Peyer's patch (tissue), 4 donors: ENCODE data around the gene CYP27C1.

ENCODE experiments used
- POLR2A ChIP-seq, 2 donors: fragments of 450-650 bp; IDR thresholded peaks; one replicate each; pipeline ENCODE4 v1.5.1; 2017; ENCODE audit warnings: antibody characterized with exemption in 2 of 2, mild to moderate bottlenecking in 2 of 2, moderate library complexity in 2 of 2
- TF ChIP-seq, protein P1 (sequence below), 6 experiments: fragments of 450-650 bp in 4 of 6; fragments of 200-600 bp in 2 of 6; sonication (generic) in 1 of 6; IDR thresholded peaks; one replicate each; pipeline ENCODE4 v1.5.1; 2017 to 2019; ENCODE audit warnings: antibody characterized with exemption in 6 of 6, mild to moderate bottlenecking in 3 of 6, moderate library complexity in 1 of 6

DNA sequence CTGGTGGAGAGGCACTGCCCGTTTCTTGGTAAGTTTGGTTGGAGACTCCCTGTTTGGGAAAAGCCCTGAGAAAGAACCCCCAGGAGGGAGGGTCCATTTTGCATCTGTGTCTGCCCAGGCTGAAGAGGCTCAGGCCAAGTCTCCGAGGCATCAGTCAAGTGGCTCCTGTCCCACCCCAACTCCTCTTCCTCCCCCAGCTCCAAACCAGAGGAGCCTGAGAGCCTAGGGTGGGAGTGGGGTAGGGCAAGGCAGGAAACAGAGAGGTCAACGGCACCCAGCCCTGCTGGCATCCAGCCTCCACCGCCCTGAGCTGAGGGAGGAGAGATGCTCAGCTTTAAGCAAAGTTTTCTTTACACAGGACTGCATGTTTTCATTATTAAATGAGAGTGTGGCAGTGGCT lies 38.2 kb downstream of the CYP27C1 start:
- TF ChIP-seq, protein P1, sequence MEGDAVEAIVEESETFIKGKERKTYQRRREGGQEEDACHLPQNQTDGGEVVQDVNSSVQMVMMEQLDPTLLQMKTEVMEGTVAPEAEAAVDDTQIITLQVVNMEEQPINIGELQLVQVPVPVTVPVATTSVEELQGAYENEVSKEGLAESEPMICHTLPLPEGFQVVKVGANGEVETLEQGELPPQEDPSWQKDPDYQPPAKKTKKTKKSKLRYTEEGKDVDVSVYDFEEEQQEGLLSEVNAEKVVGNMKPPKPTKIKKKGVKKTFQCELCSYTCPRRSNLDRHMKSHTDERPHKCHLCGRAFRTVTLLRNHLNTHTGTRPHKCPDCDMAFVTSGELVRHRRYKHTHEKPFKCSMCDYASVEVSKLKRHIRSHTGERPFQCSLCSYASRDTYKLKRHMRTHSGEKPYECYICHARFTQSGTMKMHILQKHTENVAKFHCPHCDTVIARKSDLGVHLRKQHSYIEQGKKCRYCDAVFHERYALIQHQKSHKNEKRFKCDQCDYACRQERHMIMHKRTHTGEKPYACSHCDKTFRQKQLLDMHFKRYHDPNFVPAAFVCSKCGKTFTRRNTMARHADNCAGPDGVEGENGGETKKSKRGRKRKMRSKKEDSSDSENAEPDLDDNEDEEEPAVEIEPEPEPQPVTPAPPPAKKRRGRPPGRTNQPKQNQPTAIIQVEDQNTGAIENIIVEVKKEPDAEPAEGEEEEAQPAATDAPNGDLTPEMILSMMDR (IDR thresholded peaks at IDR 0.05), result no peak
- TF ChIP-seq POLR2A (IDR thresholded peaks at IDR 0.05), result no peak
